Right renal cortex interstitium (tissue), 3 donors: Measurements from ENCODE around the gene ST8SIA5. TPM values are rescaled to one million over a fixed set of nuclear protein-coding genes. Genes with fewer than 3 reads are reported as not detected.

Experiments
- DNase-seq, 3 donors: peaks; one replicate each; pipeline ENCODE4 v3.0.0-alpha.2; 2013; ENCODE audit warnings: low read depth in 3 of 3, low spot score in 2 of 3
- polyA plus RNA-seq, 3 donors: library from polyadenylated mRNA; unstranded; fragments of 120-200 nt; gene quantifications; one replicate each; pipeline ENCODE4 v1.2.1, GENCODE V29; 2013; ENCODE audit not compliant: insufficient read length in 3 of 3

Gene ST8SIA5
- polyA plus RNA-seq, 3 donors = 0.37 to 1.2 (median 0.61) TPM

GRCh38 chr18:46750626-46751025 is 6.2 kb downstream of the ST8SIA5 start:
- no peak for DNase-seq

DNA sequence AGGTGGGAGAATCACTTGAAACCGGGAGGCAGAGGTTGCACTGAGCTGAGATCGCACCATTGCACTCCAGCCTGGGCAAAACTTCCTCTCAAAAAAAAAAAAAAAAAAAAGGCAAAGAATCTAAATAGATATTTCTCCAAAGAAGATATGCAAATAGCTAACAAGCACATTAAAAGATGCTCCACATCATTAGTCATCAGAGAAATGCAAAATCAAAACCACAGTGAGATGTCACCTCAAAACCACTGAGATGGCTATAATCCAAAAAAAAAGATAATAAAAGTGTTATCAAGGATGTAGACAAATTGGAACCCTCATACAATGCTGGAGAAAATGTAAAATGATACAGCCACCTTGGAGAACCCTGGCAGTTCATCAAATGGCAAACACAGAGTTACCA is 8.4 kb downstream of the ST8SIA5 start:
- no peak for DNase-seq

DNA sequence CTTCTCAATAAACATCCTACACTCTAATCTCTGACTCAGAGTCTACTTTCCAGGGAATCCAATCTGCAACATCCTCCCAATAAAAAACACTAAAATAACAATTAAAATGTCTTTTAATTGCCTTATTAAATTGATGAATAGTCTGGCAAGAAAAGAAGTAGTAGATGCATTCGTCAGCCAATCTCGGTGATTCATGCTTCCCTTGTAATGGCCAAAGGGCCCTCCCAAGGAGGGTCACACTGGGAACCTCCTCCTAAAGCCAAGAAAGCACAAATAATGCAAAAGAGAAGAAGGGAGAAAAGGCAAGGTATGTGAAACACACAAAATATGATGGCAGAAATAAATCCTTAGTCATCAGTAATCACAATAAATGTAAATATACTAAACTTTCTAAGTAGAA is 16.8 kb downstream of the ST8SIA5 start:
- DNase-seq = no peak

DNA sequence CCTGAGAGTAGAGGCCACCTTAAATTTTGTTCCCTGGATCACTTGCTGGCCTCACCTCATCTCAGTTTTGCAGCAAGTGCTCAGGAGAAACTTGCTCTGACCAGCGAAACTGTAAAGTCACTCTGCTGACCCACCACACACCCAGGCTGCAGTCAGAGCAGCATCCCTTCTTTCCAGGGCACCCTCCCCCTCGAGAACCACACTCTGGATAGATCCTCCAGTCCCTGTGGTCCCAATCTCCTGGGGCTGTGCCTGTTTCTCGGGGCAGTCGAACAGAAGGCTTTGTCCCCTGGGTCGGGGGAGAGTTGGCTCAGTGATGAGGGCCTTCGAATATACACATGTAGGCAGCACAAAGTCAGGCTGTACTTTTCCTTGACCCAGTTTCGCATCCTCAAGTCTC is 18.4 kb downstream of the ST8SIA5 start:
- no peak for DNase-seq

- DNase-seq = no peak
These were observed 20.1 kb downstream of the ST8SIA5 start for GRCh38 chr18:46736736-46737135.

DNA sequence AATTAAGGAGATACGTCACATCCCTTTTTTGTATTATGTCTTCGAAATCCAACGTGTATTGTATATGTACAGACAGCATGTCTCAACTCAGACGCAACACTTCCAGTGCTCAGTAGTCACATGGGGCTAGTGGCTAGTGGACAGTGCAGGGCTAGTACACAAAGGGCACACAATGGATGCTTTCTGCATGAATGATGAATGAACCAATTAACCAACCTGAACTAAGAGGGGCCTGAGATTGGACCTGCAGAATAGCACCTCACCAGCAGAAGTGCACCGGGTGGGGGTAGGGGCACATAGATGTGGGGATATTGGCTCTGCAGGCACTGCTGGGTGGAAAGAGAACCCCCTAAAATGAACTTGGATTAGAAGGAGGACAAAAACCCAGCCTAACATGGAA is 20.7 kb downstream of the ST8SIA5 start:
- no peak for DNase-seq

GRCh38 chr18:46734981-46735380 is 21.9 kb downstream of the ST8SIA5 start:
- DNase-seq = no peak

- DNase-seq = no peak
These were observed 23.0 kb downstream of the ST8SIA5 start for GRCh38 chr18:46733872-46734271.

DNA sequence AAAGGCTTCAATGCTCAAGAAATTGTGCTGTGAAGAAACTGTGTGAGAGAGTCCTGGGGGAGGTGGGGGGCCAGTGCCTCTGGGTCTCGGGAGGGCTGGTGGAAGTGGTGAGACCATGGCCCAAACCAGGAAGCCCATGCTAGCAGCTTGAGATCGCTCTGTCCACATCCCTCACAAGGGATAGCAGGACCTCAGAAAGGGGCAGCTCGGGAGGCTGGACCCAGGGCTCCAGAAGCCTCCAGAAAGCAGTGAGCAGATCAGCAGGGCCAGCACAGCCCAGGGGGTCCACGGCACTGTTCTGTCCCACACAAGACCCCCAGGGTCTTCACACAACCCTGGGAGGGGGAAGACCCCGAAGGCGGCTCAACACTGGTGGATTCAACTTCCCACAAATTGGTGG is 24.1 kb downstream of the ST8SIA5 start:
- DNase-seq = no peak

- no peak for DNase-seq
These were observed 24.7 kb downstream of the ST8SIA5 start for GRCh38 chr18:46732201-46732600.

DNA sequence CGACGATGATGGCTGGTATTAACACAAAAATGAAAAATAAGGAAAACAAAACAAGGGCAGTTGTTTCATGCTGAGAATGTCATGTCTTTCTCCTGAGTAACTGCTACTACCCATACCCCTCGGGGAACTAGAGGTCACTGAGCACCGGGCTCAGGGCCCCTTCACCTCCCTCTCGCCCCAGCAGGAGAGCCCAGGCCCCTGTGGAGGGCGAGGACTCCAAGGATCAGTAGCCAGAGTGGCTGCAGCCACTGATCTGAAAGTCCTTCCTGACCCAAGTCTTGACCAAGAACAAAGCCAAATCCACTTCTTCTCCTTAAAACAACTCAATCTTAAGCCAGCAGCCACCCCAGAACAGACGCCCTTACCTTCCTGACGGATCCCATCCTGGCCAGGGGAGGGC is 25.5 kb downstream of the ST8SIA5 start:
- no peak for DNase-seq

GRCh38 chr18:46728219-46728930 is 28.5 kb downstream of the ST8SIA5 start:
- no peak for DNase-seq

- DNase-seq = no peak
These were observed 29.7 kb downstream of the ST8SIA5 start for GRCh38 chr18:46727177-46727576.

DNA sequence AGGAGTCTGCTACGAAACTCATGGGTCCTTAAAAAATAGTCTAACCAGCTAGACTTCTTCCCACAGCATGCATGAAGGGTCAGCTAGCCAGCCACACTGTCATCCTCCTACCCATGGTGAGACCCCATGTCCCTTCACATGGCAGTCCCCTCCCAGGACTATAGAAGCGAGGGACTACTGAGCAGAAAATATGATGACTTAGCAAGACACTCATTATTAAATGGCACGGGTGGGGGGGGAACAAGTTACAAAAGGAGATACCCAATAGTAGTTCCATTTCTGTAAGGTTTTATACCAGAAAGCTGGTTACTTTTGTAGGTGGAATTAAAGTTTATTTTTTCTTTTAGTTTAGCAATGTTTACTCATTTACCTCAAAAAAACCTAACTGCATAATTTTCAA is 31.5 kb downstream of the ST8SIA5 start:
- no peak for DNase-seq

DNA sequence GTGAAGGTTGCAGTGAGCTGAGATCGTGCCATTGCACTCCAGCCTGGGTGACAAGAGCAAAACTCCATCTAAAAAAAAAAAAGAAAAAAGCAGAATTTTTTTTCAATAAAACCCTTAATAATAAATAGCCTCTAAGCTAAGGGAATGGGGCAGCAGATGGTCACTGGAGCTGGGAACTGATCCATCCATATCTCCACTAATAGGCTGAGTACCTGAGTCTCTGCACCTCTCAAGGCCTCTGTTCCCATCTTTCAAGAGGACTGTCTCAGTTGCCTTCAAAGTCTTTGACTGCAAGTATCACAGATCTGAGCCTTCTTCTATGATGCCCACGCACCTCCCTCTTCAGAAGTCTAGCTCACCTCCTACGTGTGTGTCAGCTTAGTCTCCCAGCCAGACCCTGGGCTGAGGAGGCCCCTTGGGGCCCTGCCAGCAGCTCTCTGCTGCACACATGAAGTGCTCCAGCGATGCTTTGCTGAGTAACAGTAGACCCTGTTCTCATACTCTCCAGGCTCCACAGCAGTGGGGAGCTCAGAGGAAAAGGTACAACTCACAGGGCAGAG is 32.9 kb downstream of the ST8SIA5 start:
- no peak for DNase-seq

- DNase-seq = no peak
These were observed 34.8 kb downstream of the ST8SIA5 start for GRCh38 chr18:46722051-46722450.

DNA sequence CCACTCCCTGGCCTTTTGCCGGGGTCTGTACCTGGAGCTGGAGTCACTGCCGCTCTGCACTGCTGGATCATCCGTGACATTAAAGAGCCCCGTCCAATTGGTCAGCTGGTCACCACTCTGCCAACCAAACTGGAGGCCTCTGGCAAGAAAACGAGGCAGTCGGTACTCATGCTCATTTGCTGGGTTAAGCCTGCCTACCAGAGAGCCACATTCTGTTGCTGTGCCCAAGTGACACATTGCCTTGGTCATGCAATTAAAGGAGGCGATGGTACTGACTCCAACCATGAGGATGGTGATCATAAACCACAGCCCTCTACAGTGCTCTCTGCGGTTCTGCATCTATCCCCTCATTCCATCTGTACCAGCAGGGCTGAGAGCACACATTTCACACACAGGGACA is 35.5 kb downstream of the ST8SIA5 start:
- DNase-seq = no peak

GRCh38 chr18:46720521-46720920 is 36.3 kb downstream of the ST8SIA5 start:
- no peak for DNase-seq

- no peak for DNase-seq
These were observed 36.8 kb downstream of the ST8SIA5 start for GRCh38 chr18:46720092-46720491.

- no peak for DNase-seq
These were observed 37.5 kb downstream of the ST8SIA5 start for GRCh38 chr18:46719388-46719787.

DNA sequence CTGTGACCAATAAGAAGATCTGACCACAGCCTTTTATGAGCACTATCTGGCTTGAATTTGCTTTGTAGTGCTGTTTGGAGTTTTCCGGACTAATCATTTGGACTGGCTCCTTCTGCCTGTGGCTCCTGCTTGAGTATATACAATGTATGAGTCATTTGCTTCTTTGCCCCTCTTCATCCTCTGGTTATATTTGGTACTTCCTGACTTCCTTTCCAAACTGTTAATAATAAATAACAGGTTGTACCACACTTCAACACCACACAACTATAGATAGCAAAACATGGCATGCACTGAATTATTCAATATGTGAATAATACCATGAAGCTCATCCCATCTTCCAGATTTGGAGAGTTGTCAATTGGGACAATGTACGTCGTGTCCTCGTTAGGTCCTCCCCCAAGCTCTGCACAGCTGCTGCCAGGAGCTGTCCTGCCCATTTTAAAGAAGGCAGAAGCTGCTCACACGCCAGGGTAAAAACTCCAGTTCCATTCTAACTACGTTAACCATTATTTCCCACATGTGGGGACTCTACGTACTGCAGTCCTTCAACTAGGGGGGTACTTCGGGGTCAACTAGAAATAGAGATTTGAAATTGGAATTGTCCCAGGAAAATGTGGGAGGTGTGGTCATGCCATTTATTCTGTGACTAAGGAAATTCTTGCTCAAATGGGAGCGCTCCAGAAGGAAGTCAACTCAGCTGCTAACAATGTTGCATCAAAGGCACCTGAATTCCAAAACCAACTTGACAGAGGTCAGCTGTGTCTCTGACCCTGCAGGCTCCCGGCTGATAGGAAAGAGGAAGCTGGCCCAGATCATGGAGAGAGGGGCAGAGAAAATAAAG is 38.1 kb downstream of the ST8SIA5 start:
- DNase-seq = no peak

GRCh38 chr18:46716827-46717226 is 40.0 kb downstream of the ST8SIA5 start:
- DNase-seq = no peak
